Globus pallidus (tissue), 1 donor: ENCODE results near the gene OR10S1.
"Not testable (repeated sequence)": the region's sequence is repeated elsewhere in the genome, so short reads cannot be mapped to it uniquely, and the experiment has no call there.

Experiments
- DNase-seq: peaks from one replicate; pipeline ENCODE4 v3.0.0-alpha.2; 2015; ENCODE audit warnings: low spot score

OR10S1 gene, protein sequence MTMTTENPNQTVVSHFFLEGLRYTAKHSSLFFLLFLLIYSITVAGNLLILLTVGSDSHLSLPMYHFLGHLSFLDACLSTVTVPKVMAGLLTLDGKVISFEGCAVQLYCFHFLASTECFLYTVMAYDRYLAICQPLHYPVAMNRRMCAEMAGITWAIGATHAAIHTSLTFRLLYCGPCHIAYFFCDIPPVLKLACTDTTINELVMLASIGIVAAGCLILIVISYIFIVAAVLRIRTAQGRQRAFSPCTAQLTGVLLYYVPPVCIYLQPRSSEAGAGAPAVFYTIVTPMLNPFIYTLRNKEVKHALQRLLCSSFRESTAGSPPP

DNA sequence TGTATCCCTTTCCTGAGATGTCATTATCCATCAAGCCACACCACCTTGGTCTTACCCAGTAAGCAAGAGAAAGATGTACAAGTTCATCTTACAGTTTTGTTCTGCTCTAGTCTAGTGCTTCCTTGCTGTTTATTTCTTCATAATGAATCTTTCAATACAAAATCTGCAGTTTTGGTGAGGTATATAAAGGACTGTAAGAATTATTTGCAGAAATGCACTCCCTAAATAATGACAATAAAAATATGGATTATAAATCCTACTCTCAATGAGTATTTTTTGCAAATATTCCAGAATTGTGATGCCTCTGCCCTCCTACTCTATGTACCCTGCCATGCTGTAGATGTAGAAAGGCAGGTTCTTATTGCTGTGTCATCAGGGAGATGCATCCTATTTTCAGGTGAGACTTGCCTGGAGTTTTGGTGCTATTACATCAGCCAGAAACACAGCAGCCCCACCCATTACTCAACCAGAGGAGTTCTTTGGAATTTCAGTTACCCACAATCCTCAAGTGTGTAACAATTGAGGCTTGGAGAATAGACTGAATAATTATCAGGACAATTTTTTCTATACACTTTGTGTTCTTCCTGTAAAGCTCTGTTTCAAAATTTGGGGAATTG, at the start of gene OR10S1:
Gene OR10S1, minus strand, starts transcription at position 51 of the 617 bp plus-strand sequence. CDS start 117 bp downstream, outside the sequence.
- no peak for DNase-seq

DNA sequence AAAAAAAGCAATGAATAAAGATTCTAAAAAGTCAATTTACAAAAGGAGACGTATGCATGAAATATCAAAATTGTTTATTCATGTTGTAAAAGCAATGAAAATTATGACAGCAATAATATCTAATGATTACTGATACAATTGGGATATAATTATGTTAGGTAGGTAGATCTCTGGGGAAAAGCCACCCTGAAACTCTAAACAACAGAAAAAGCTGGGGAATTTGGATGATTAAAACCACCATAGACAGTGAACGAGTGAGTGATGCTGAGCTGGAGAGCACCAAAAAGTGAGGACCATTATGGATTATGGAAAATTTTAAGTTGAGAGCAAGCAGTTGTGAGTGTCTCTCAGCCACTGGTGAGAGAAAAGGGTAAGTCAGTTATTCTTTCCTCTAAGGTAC, 48.9 kb upstream of the OR10S1 start, which contains the start of gene OR10G8:
Gene OR10G8, plus strand, starts transcription at position 301 of the 400 bp plus-strand sequence. CDS start 2,825 bp downstream, outside the sequence.
- no peak for DNase-seq

DNA sequence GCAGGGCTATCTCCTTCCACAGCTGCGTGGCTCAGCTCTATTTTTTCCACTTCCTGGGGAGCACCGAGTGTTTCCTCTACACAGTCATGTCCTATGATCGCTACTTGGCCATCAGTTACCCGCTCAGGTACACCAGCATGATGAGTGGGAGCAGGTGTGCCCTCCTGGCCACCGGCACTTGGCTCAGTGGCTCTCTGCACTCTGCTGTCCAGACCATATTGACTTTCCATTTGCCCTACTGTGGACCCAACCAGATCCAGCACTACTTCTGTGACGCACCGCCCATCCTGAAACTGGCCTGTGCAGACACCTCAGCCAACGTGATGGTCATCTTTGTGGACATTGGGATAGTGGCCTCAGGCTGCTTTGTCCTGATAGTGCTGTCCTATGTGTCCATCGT, 38.3 kb upstream of the OR10S1 start:
- not testable (repeated sequence) for DNase-seq

DNA sequence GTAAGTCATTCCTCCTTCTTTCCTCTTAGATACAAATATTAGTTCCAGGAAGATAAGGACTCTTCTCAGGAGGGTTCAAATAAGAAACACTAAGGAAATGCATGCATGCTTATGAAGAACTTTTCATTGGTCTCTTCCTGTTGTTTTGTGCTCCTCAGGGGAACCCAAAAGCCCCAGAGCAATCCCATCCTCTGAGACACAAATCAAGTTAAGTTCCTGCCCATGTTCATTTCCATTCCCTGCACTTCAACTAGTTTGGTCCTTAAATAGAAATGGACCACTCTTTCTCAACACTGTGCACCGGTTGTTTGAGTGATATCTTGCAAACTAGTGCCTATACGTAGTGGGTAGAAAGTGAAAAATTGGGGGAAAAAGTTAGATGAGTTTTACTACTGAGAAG, 35.1 kb upstream of the OR10S1 start, which contains the start of gene OR10G4:
Gene OR10G4, plus strand, starts transcription at position 301 of the 400 bp plus-strand sequence. CDS start 2,578 bp downstream, outside the sequence.
- DNase-seq = no peak

DNA sequence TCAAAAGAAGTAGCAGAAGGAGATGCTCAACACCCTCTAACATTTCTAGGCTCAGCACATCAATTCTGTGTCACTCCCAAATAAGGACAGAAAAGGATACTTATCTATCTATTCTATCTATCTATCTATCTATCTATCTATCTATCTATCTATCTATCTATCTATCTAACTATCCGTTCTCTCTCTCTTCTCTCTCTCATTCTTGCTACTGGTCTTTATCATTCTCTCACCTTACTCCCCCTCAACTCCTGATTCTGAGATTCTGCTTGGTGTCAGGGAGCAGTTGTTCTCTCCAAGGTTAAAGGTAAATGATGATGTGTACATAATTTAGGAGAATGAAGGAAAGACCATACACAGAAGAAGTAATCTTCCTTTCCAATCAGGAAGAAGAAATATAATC, 17.5 kb upstream of the OR10S1 start, which contains the start of gene OR10G6:
Gene OR10G6, minus strand, starts transcription at position 43 of the 400 bp plus-strand sequence. Its CDS starts 0 bp downstream, at position 43.
- no peak for DNase-seq

DNA sequence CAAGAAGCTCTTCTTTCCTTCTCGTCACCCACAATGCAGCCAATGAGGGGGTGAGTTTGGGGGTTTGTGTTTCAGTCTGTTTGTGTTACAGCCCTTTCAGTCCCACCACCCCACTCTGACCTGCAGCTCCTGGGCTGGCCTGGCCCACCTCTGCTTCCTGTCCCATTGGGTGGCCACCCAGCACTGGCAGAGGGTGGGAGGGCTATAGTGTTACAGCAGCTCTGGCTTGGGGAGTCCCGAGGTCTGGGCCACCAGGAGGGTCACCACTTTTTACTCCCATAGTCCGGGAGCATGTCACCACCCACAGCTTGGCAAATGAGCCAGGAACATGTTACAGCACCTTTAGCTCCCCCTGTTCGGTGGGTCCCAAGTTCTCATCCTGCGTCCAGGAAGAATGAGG, 1.7 kb upstream of the OR10S1 start:
- DNase-seq = no peak

DNA sequence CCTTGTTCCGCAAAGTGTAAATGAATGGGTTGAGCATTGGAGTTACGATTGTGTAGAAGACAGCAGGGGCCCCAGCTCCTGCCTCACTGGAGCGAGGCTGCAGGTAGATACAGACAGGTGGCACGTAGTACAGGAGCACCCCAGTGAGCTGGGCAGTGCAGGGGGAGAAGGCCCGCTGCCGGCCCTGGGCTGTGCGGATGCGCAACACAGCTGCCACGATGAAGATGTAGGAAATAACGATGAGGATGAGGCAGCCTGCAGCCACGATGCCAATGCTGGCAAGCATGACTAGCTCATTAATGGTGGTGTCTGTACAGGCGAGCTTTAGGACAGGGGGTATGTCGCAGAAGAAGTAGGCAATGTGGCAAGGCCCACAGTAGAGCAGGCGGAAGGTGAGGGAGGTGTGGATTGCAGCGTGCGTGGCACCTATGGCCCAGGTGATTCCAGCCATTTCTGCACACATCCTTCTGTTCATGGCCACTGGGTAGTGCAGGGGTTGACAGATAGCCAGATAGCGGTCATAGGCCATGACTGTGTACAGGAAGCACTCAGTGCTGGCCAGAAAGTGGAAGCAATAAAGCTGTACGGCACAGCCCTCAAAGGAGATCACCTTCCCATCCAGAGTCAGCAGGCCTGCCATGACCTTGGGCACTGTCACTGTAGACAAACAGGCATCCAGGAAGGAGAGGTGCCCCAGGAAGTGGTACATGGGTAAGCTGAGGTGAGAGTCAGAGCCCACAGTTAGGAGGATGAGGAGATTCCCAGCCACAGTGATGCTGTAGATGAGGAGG, 616 bp downstream of the OR10S1 start:
- DNase-seq = no peak

DNA sequence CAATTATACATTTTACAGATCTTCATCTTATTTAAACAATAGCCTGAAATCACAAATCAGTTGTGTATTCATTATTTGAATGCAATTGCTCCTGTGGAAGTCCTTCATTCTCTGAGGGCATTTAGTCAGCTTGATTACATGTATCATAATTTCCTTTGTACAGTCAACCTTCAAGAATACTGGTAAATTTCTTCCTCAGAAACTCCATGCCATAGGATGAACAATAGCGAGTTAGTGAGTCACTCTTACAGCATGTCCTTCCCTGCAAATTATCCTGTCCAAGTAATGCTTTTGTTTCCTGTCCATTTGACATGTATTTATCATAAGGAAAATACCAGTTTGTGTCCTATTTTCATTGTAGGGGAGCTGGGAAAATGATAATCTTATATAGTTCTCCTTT, 3.8 kb downstream of the OR10S1 start:
- DNase-seq = no peak

DNA sequence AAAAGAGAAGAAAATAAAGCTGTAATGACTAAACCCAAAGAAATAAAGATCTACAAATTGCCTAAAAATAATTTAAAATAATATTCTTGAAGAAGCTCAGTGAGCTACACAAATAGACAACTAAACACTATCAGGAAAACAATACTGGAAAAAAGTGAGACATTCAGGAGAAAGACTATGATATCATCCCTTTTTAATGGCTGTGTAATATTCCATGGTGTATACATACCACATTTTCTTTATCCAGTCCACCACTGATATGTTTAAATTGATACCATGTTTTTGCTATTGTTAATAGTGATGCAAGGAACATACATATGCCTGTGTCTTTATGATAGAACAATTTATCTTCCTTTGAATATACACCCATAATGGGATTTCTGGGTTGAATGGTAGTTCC, 20.8 kb downstream of the OR10S1 start:
- DNase-seq = no peak

DNA sequence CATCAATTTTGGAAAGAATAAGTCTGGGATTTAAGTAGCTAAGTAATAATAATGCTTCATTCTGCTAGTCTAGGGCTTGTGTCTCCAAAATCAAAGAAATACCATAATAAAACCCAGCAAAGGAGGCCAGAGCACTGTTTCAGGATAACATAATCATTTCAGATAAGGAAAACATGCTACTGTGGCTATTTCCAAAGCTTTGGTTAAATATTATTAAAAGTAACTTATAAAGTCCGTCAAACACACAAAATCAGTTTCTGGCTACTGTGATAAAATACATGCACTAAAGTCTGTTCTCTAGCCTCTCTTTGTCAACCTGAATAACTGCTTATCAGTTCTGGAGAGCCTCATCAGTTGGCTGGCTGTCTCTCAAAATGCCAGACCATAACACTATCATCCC, 32.4 kb downstream of the OR10S1 start:
- DNase-seq = no peak

DNA sequence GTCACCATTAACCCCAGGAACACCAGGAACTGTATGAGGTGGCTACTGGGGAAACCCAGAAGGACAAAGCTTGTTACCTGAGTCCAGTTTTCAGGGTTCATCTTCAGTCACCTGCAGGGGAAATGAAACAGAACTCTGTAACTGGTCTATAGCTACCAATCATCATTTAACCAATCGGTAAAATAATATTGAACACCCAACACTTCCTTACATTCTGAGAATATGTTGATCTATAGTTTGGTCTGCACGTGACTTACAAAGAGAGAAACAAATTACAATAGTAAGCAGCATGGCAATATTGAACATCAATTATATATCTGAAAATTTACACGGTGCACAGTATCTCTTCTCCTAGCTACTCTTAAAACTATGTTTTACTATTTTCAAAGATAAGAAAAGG, 33.8 kb downstream of the OR10S1 start, which contains the start of gene OR6T1:
Gene OR6T1, minus strand, starts transcription at position 101 of the 400 bp plus-strand sequence. Its CDS starts 0 bp downstream, at position 101.
- DNase-seq = no peak

DNA sequence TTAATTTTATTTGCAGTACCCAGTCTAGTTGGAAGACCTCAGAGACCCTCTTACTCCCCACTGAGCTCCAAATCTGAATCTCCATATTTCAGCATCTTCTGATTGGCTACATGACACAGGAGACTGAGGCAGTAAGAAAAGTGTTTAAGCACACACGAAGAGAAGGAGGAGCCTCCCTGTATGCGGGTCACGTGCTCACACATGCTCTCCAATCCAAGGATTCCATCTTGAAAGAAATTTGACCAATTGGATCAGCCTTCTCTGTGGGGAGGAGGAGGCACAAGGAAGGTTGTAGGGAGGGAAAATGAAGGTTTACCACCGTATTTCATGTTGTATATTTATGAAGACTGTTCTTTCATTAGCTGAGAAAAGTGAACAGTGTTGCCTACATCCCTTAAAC, 35.2 kb downstream of the OR10S1 start:
- no peak for DNase-seq

DNA sequence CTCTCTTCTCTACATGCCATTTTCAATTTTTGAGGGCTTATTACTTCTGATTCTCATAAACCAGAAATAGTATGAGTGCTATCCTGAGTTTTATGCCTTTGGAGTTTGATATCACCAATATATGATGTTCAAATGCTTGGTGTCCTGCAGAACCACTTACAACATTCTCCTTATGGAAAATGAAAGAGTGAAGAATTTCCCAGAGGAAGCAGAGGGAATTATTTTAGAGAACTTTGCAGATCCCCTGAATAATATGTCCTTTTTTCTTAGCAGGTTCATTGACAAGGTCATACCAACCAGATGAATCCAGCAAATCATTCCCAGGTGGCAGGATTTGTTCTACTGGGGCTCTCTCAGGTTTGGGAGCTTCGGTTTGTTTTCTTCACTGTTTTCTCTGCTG, 38.3 kb downstream of the OR10S1 start, which contains the start of gene OR4D5:
Gene OR4D5, plus strand, starts transcription at position 301 of the 400 bp plus-strand sequence. Its CDS starts 0 bp downstream, at position 301.
- no peak for DNase-seq
